ENCODE measurements around the gene JAGN1.
A peak's percentile ranks its signal among the peaks of the same experiment; 100 is the strongest.
"Not testable (repeated sequence)": the region's sequence is repeated elsewhere in the genome, so short reads cannot be mapped to it uniquely, and the experiment has no call there.

Gene JAGN1

GRCh38 chr3:9890249-9891071 lies at the start of gene JAGN1:
Gene JAGN1 (plus strand): TSS chr3:9890610. CDS start chr3:9890723, 113 bp downstream.
- DNase-seq (ENCODE audit: low spot score) = peak; percentile 92

GRCh38 chr3:9841015-9841414 lies 49.4 kb upstream of the JAGN1 start:
- DNase-seq (ENCODE audit: low spot score) = no peak

GRCh38 chr3:9843715-9844438 lies 46.5 kb upstream of the JAGN1 start, which contains the start of gene RPUSD3:
Gene RPUSD3 (minus strand): TSS chr3:9844008. CDS start chr3:9843990, 18 bp downstream.
- DNase-seq (ENCODE audit: low spot score) = peak; percentile 97

- no peak for DNase-seq (ENCODE audit: low spot score)
Observed at GRCh38 chr3:9846231-9846630, 44.2 kb upstream of the JAGN1 start.

- DNase-seq (ENCODE audit: low spot score) = no peak
Observed at GRCh38 chr3:9846931-9847488, 43.4 kb upstream of the JAGN1 start.

GRCh38 chr3:9847870-9848269 lies 42.5 kb upstream of the JAGN1 start:
- not testable (repeated sequence) for DNase-seq (ENCODE audit: low spot score)

- DNase-seq (ENCODE audit: low spot score) = peak; percentile 55
Observed at GRCh38 chr3:9848860-9849259, 41.5 kb upstream of the JAGN1 start.

- DNase-seq (ENCODE audit: low spot score) = not testable (repeated sequence)
Observed at GRCh38 chr3:9851383-9851782, 39.0 kb upstream of the JAGN1 start.

- not testable (repeated sequence) for DNase-seq (ENCODE audit: low spot score)
Observed at GRCh38 chr3:9851926-9852325, 38.5 kb upstream of the JAGN1 start.

GRCh38 chr3:9852528-9852927 lies 37.9 kb upstream of the JAGN1 start:
- DNase-seq (ENCODE audit: low spot score) = no peak

GRCh38 chr3:9854291-9854940 lies 36.0 kb upstream of the JAGN1 start:
- DNase-seq (ENCODE audit: low spot score) = not testable (repeated sequence)

GRCh38 chr3:9855594-9855993 lies 34.8 kb upstream of the JAGN1 start:
- DNase-seq (ENCODE audit: low spot score) = no peak

GRCh38 chr3:9859530-9860025 lies 30.8 kb upstream of the JAGN1 start:
- DNase-seq (ENCODE audit: low spot score) = no peak

- DNase-seq (ENCODE audit: low spot score) = no peak
Observed at GRCh38 chr3:9861201-9861600, 29.2 kb upstream of the JAGN1 start.

- DNase-seq (ENCODE audit: low spot score) = no peak
Observed at GRCh38 chr3:9861626-9862130, 28.7 kb upstream of the JAGN1 start.

- DNase-seq (ENCODE audit: low spot score) = peak; percentile 13
Observed at GRCh38 chr3:9862391-9863057, 27.9 kb upstream of the JAGN1 start.

- DNase-seq (ENCODE audit: low spot score) = no peak
Observed at GRCh38 chr3:9863058-9863772, 27.2 kb upstream of the JAGN1 start.

- no peak for DNase-seq (ENCODE audit: low spot score)
Observed at GRCh38 chr3:9864200-9864927, 26.0 kb upstream of the JAGN1 start.

GRCh38 chr3:9865125-9865637 lies 25.2 kb upstream of the JAGN1 start:
- not testable (repeated sequence) for DNase-seq (ENCODE audit: low spot score)

- DNase-seq (ENCODE audit: low spot score) = no peak
Observed at GRCh38 chr3:9866639-9867038, 23.8 kb upstream of the JAGN1 start.
